Suprapubic skin (tissue), 4 donors: ENCODE data around the gene PRX. TPM values are rescaled to one million over a fixed set of nuclear protein-coding genes. Genes with fewer than 3 reads are reported as not detected.

Source experiments
- DNase-seq, 2 donors: peaks; one replicate each; pipeline ENCODE4 v3.0.0-alpha.2; 2019; ENCODE audit warnings: low spot score in 2 of 2
- H3K27ac ChIP-seq: fragments of 200-600 bp; sonication (generic); one replicate; pipeline ENCODE4 v1.5.1; 2019
- H3K27me3 ChIP-seq: fragments of 200-600 bp; sonication (generic); one replicate; pipeline ENCODE4 v1.5.1; 2019
- H3K36me3 ChIP-seq: fragments of 200-600 bp; sonication (generic); one replicate; pipeline ENCODE4 v1.5.1; 2019
- H3K4me1 ChIP-seq: fragments of 200-600 bp; sonication (generic); one replicate; pipeline ENCODE4 v1.5.1; 2019
- H3K4me3 ChIP-seq: fragments of 200-600 bp; sonication (generic); one replicate; pipeline ENCODE4 v1.5.1; 2019; ENCODE audit warnings: mild to moderate bottlenecking
- H3K9me3 ChIP-seq: fragments of 200-600 bp; sonication (generic); one replicate; pipeline ENCODE4 v1.5.1; 2019
- CTCF ChIP-seq, 2 donors: fragments of 200-600 bp in 1 of 2; fragments of 450-650 bp in 1 of 2; sonication (generic) in 1 of 2; IDR thresholded peaks; one replicate each; pipeline ENCODE4 v1.5.1; 2016 to 2019; ENCODE audit warnings: antibody characterized with exemption in 2 of 2, mild to moderate bottlenecking in 1 of 2, moderate library complexity in 1 of 2
- EP300 ChIP-seq: sonication (generic); formaldehyde crosslinking; IDR thresholded peaks from one replicate; pipeline ENCODE4 v1.6.1; 2017; ENCODE audit warnings: antibody characterized with exemption
- POLR2A ChIP-seq, 2 donors: fragments of 450-650 bp; IDR thresholded peaks; one replicate each; pipeline ENCODE4 v1.6.1; 2017; ENCODE audit warnings: antibody characterized with exemption in 2 of 2, mild to moderate bottlenecking in 2 of 2, moderate library complexity in 2 of 2
- POLR2AphosphoS5 ChIP-seq, 3 donors: sonication (generic); formaldehyde crosslinking; IDR thresholded peaks; one replicate each; pipeline ENCODE4 v1.6.1; 2017; ENCODE audit warnings: antibody characterized with exemption in 3 of 3
- WGBS: methylation state at CpG from one replicate; pipeline ENCODE4 v1.1.5; 2018; 5-methylcytosine and 5-hydroxymethylcytosine counted together
- total RNA-seq, 4 donors: library from RNA; depleted of rRNA; stranded (reverse); fragments of >200 nt; gene quantifications; one replicate each; pipeline ENCODE4 v1.1.0, GENCODE V29; 2016

The PRX gene
- total RNA-seq, 4 donors from 2014 or later: 4.1 to 7.3 (median 4.8) TPM

DNA sequence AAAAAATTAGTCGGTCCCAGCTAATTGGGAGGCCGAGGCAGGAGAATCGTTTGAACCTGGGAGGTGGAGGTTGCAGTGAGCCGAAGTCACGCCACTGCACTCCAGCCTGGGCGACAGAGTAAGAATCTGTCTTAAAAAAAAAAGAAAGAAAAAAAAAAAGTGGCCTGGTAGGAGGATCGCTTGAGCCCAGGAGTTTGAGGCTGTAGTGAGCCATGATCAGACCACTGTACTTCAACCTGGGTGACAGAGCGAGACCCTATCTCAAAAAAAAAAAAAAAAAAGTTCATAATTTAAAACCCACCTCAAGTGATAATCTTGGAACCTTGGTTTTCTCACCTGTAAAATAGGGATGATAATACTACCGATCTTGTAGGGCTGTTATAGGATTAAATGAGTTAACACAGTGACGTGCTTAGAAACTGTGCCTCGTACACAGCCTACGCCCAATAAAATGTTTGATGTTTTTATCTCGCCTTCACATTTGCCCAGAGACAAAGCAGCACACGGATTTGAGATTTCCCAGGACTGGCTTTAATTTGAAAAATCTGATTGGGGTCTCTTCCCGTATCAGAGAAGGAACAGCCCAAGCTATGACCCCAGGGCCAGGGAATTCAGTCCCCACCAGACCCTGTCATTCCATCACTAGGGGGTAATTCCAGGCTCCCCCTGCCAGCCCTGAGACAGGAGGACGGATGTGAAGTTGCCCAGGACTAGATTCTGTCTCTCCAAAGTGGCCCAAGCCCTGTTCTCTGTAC is 9.0 kb upstream of the PRX start:
- 78% methylated on average over 16 of the region's 16 CpGs for WGBS
- Histone ChIP-seq H3K4me1 (peaks cover 48% of the 10 kb centered on the region), H3K27me3 (no peaks in the 10 kb centered on the region), H3K36me3 (peaks cover 10% of the 10 kb centered on the region), H3K4me3 (peak overlapping the region; percentile 64), H3K9me3 (no peaks in the 10 kb centered on the region), H3K27ac (peak overlapping the region; percentile 97)
- TF ChIP-seq POLR2AphosphoS5 (IDR thresholded peaks at IDR 0.05) (no peak), POLR2A (IDR thresholded peaks at IDR 0.05) (no peak), EP300 (no peak), CTCF (IDR thresholded peaks at IDR 0.05) (no peak)
- DNase-seq: no peak

DNA sequence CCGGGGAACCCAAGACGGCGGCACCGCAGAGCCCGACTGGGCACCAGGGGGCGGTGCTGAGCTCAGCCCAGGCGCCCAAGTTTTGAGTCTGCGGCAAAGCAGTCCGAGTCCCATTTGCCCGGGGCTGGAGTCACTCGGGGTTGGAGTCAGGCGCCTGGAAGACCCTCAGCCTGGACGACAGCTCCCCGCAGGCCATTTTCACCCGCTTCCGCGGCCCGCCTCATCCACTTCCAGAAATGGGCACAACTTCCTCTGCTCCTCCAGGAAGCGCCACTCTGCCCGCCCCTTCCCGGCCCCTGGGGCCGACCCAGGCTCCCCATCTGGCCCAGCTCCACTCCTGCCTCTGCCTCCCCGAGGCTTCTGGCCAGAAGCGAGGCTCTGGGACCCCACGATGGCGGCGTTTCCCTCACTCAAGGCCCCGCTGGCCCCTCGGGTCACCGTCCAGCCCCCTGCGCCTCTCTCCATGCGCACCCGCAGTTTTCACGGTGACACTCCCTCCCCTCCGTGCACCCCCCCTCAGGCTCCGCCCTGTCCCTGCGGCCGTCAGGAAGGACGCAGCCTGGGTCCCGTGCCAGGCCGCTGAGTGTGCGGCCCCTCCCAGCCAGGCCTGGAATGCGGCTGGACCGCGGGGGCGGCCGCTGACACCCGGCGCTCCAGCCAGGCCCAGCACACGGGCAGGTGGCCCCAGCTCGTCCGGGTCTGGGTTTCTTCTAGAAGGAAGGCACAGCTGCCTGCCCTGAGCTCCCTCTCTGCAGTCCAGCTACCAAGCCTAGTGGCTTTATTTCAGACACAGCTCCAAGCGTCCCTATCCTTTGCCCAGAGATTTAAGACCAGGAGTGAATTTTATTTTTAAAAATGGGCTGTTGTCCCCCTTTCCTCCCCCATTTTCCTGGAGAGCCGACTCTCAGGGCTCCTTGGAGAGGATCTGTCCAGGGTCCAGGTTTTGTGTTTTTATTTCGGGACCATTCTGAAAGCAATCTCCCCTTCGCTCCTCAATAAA is 7.9 kb upstream of the PRX start:
- TF ChIP-seq POLR2AphosphoS5 (IDR thresholded peaks at IDR 0.05): peak in 2 of 3 donors; percentile 71 to 88
- no peak for TF ChIP-seq EP300
- peak; percentile 91 to 94 for TF ChIP-seq CTCF (IDR thresholded peaks at IDR 0.05)
- TF ChIP-seq POLR2A (IDR thresholded peaks at IDR 0.05): peak in 1 of 2 donors; percentile 67
- 4% methylated on average over 32 of the region's 56 CpGs for WGBS

DNA sequence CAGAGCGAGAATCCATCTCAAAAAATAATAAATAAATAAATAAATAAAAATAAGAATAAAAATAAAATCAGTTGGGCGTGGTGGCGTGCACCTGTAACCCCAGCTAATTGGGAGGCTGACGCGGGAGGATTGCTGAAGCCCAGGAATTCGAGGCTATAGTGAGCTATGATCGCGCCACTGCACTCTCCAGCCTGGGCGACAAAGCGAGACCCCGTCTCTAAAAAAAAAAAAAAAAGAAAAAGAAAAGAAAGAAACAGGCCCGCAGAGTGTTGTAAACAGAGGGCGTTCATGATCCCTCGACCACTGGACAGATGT is 7.2 kb upstream of the PRX start:
- Histone ChIP-seq H3K4me1 (peaks cover 43% of the 10 kb centered on the region), H3K9me3 (no peaks in the 10 kb centered on the region), H3K27me3 (no peaks in the 10 kb centered on the region), H3K36me3 (peaks cover 10% of the 10 kb centered on the region), H3K4me3 (peak overlapping the region; percentile 64), H3K27ac (peak overlapping the region; percentile 97)
- WGBS: 54% methylated on average over 14 of the region's 14 CpGs
- TF ChIP-seq EP300 (no peak), POLR2A (IDR thresholded peaks at IDR 0.05) (no peak), CTCF (IDR thresholded peaks at IDR 0.05) (no peak), POLR2AphosphoS5 (IDR thresholded peaks at IDR 0.05) (no peak)
- DNase-seq: no peak

More for the DNA sequence above, 7.9 kb upstream of the PRX start:
- H3K4me3 ChIP-seq: peak overlapping the region; percentile 64
- DNase-seq: peak; percentile 96 to 97
- no peaks in the 10 kb centered on the region for H3K27me3 ChIP-seq
- peaks cover 44% of the 10 kb centered on the region for H3K4me1 ChIP-seq
- peaks cover 10% of the 10 kb centered on the region for H3K36me3 ChIP-seq
- peak overlapping the region; percentile 97 for H3K27ac ChIP-seq
- H3K9me3 ChIP-seq: no peaks in the 10 kb centered on the region

- no peak for DNase-seq
- Histone ChIP-seq H3K36me3 (peaks cover 10% of the 10 kb centered on the region), H3K27me3 (no peaks in the 10 kb centered on the region), H3K4me1 (peaks cover 44% of the 10 kb centered on the region), H3K9me3 (no peaks in the 10 kb centered on the region), H3K27ac (no peak overlapping the region), H3K4me3 (no peak overlapping the region)
- 94% methylated on average over 5 of the region's 5 CpGs for WGBS
- TF ChIP-seq POLR2A (IDR thresholded peaks at IDR 0.05): no peak
- TF ChIP-seq EP300: no peak
- TF ChIP-seq POLR2AphosphoS5 (IDR thresholded peaks at IDR 0.05): no peak
- no peak for TF ChIP-seq CTCF (IDR thresholded peaks at IDR 0.05)
Measured at GRCh38 chr19:40419780-40420179, 6.6 kb upstream of the PRX start.
